Peyer's patch (tissue), 4 donors: ENCODE data around the gene MRPS11. TPM values are rescaled to one million over a fixed set of nuclear protein-coding genes. Genes with fewer than 3 reads are reported as not detected.

Experiments
- DNase-seq, 3 donors: peaks; one replicate each; pipeline ENCODE4 v3.0.0-alpha.2; 2017 to 2019
- H3K27ac ChIP-seq, 4 donors: fragments of 200-600 bp; sonication (generic); one replicate each; pipeline ENCODE4 v1.5.1; 2016 to 2019
- H3K27me3 ChIP-seq, 2 donors: fragments of 200-600 bp; sonication (generic); one replicate each; pipeline ENCODE4 v1.5.1; 2019
- H3K36me3 ChIP-seq, 3 donors: fragments of 200-600 bp; sonication (generic); one replicate each; pipeline ENCODE4 v1.5.1; 2016 to 2019
- H3K4me1 ChIP-seq, 4 donors: fragments of 200-600 bp; sonication (generic); one replicate each; pipeline ENCODE4 v1.5.1; 2016 to 2019
- H3K4me3 ChIP-seq, 4 donors: fragments of 200-600 bp; sonication (generic); 1 replicate in 3 of 4; 2 replicates in 1 of 4; pipeline ENCODE4 v1.5.1; 2016 to 2019; ENCODE audit warnings: mild to moderate bottlenecking in 1 of 4
- H3K9me3 ChIP-seq, 4 donors: fragments of 200-600 bp; sonication (generic); one replicate each; pipeline ENCODE4 v1.5.1; 2016 to 2019; ENCODE audit warnings: mild to moderate bottlenecking in 1 of 4
- CTCF ChIP-seq, 6 experiments: fragments of 450-650 bp in 4 of 6; fragments of 200-600 bp in 2 of 6; sonication (generic) in 1 of 6; IDR thresholded peaks; one replicate each; pipeline ENCODE4 v1.5.1; 2017 to 2019; ENCODE audit warnings: antibody characterized with exemption in 6 of 6, mild to moderate bottlenecking in 3 of 6, moderate library complexity in 1 of 6
- POLR2A ChIP-seq, 2 donors: fragments of 450-650 bp; IDR thresholded peaks; one replicate each; pipeline ENCODE4 v1.5.1; 2017; ENCODE audit warnings: antibody characterized with exemption in 2 of 2, mild to moderate bottlenecking in 2 of 2, moderate library complexity in 2 of 2
- total RNA-seq, 4 donors: library from RNA; depleted of rRNA; stranded (reverse); fragments of >200 nt; gene quantifications; one replicate each; pipeline ENCODE4 v1.1.0, GENCODE V29; 2016

MRPS11 gene
- total RNA-seq, 4 donors from 2014 or later = 20.7 to 42.9 (median 35.3) TPM

GRCh38 chr15:88509321-88509720 is 41.8 kb downstream of the MRPS11 start:
- H3K36me3 ChIP-seq = peaks cover 0 to 41% (median 0%) of the 10 kb centered on the region in 3 donors
- no peak overlapping the region for H3K4me3 ChIP-seq
- H3K27me3 ChIP-seq = no peaks in the 10 kb centered on the region
- no peak for DNase-seq
- H3K9me3 ChIP-seq = no peaks in the 10 kb centered on the region
- H3K27ac ChIP-seq = no peak overlapping the region
- TF ChIP-seq POLR2A (IDR thresholded peaks at IDR 0.05) = no peak
- no peaks in the 10 kb centered on the region for H3K4me1 ChIP-seq

GRCh38 chr15:88509964-88510363 is 42.5 kb downstream of the MRPS11 start:
- DNase-seq = no peak
- no peak overlapping the region for H3K4me3 ChIP-seq
- H3K4me1 ChIP-seq = no peaks in the 10 kb centered on the region
- H3K36me3 ChIP-seq = peaks cover 0 to 44% (median 0%) of the 10 kb centered on the region in 3 donors
- TF ChIP-seq POLR2A (IDR thresholded peaks at IDR 0.05) = no peak
- no peak for TF ChIP-seq CTCF (IDR thresholded peaks at IDR 0.05)
- no peaks in the 10 kb centered on the region for H3K9me3 ChIP-seq
- no peaks in the 10 kb centered on the region for H3K27me3 ChIP-seq
- no peak overlapping the region for H3K27ac ChIP-seq

- Histone ChIP-seq H3K27me3 (no peaks in the 10 kb centered on the region), H3K4me1 (no peaks in the 10 kb centered on the region), H3K9me3 (no peaks in the 10 kb centered on the region), H3K4me3 (no peak overlapping the region), H3K27ac (no peak overlapping the region), H3K36me3 (peaks cover 0 to 41% (median 0%) of the 10 kb centered on the region in 3 donors)
- no peak for DNase-seq
- TF ChIP-seq POLR2A (IDR thresholded peaks at IDR 0.05) = no peak
- no peak for TF ChIP-seq CTCF (IDR thresholded peaks at IDR 0.05)
Measured at GRCh38 chr15:88511161-88511560, 43.7 kb downstream of the MRPS11 start.

- Histone ChIP-seq H3K4me3 (no peak overlapping the region), H3K4me1 (no peaks in the 10 kb centered on the region), H3K27me3 (no peaks in the 10 kb centered on the region), H3K9me3 (no peaks in the 10 kb centered on the region), H3K36me3 (peaks cover 0 to 41% (median 0%) of the 10 kb centered on the region in 3 donors), H3K27ac (no peak overlapping the region)
- TF ChIP-seq POLR2A (IDR thresholded peaks at IDR 0.05) (no peak), CTCF (IDR thresholded peaks at IDR 0.05) (no peak)
- DNase-seq = no peak
Measured at GRCh38 chr15:88512078-88512477, 44.6 kb downstream of the MRPS11 start.

GRCh38 chr15:88512601-88513000 is 45.1 kb downstream of the MRPS11 start:
- no peak for TF ChIP-seq CTCF (IDR thresholded peaks at IDR 0.05)
- TF ChIP-seq POLR2A (IDR thresholded peaks at IDR 0.05) = no peak
- H3K9me3 ChIP-seq = no peaks in the 10 kb centered on the region
- no peak overlapping the region for H3K4me3 ChIP-seq
- DNase-seq = no peak
- H3K27ac ChIP-seq = peak overlapping the region in 1 of 4 donors; percentile 9
- no peaks in the 10 kb centered on the region for H3K4me1 ChIP-seq
- no peaks in the 10 kb centered on the region for H3K27me3 ChIP-seq
- peaks cover 0 to 41% (median 0%) of the 10 kb centered on the region in 3 donors for H3K36me3 ChIP-seq

- no peaks in the 10 kb centered on the region for H3K9me3 ChIP-seq
- H3K4me1 ChIP-seq = no peaks in the 10 kb centered on the region
- no peak for TF ChIP-seq POLR2A (IDR thresholded peaks at IDR 0.05)
- TF ChIP-seq CTCF (IDR thresholded peaks at IDR 0.05) = no peak
- peak overlapping the region in 1 of 4 donors; percentile 9 for H3K27ac ChIP-seq
- H3K27me3 ChIP-seq = no peaks in the 10 kb centered on the region
- DNase-seq = no peak
- peaks cover 0 to 41% (median 0%) of the 10 kb centered on the region in 3 donors for H3K36me3 ChIP-seq
- no peak overlapping the region for H3K4me3 ChIP-seq
Measured at GRCh38 chr15:88513195-88513594, 45.7 kb downstream of the MRPS11 start.
